Cardiac fibroblast (primary cell): ENCODE data around the gene ZNF70.
"Not testable (repeated sequence)": the region's sequence is repeated elsewhere in the genome, so short reads cannot be mapped to it uniquely, and the experiment has no call there.

Experiments used
- DNase-seq, 2 donors: peaks; one replicate each; pipeline versions ENCODE4 v3.0.0 to v3.0.0-alpha.2; 2010; ENCODE audit warnings: low read depth in 2 of 2
- H3K4me3 ChIP-seq, 2 donors: replicated peaks in 1 of 2; 1 replicate in 1 of 2; 2 replicates in 1 of 2; pipeline ENCODE4 v1.5.1; 2011; ENCODE audit warnings: low read depth in 2 of 2, low read length in 2 of 2, mild to moderate bottlenecking in 2 of 2, moderate library complexity in 1 of 2
- TF ChIP-seq, protein P1 (sequence below): IDR thresholded peaks from one replicate; pipeline ENCODE4 v1.5.1; 2011; ENCODE audit warnings: low read depth, mild to moderate bottlenecking, low read length, inconsistent platforms

ZNF70 gene

DNA sequence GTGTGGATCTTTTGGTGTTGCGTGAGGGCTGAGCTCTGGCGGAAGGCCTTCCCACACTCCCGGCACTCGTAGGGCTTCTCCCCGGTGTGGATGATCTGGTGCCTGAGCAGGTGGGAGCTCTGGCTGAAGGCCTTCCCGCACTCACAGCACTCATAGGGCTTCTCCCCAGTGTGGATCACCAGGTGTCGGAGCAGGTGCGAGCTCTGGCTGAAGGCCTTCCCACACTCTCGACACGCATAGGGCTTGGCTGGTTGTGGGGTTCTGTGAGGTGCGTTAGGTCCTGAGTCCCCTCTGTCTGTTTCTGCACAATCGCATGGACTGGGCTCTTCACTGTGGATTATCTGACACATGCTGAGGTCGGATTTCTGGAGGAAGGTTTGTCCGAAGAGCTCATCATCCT lies 6.4 kb downstream of the ZNF70 start:
- TF ChIP-seq, protein P1, sequence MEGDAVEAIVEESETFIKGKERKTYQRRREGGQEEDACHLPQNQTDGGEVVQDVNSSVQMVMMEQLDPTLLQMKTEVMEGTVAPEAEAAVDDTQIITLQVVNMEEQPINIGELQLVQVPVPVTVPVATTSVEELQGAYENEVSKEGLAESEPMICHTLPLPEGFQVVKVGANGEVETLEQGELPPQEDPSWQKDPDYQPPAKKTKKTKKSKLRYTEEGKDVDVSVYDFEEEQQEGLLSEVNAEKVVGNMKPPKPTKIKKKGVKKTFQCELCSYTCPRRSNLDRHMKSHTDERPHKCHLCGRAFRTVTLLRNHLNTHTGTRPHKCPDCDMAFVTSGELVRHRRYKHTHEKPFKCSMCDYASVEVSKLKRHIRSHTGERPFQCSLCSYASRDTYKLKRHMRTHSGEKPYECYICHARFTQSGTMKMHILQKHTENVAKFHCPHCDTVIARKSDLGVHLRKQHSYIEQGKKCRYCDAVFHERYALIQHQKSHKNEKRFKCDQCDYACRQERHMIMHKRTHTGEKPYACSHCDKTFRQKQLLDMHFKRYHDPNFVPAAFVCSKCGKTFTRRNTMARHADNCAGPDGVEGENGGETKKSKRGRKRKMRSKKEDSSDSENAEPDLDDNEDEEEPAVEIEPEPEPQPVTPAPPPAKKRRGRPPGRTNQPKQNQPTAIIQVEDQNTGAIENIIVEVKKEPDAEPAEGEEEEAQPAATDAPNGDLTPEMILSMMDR: no peak
- no peak for DNase-seq
- H3K4me3 ChIP-seq: no peak overlapping the region

DNA sequence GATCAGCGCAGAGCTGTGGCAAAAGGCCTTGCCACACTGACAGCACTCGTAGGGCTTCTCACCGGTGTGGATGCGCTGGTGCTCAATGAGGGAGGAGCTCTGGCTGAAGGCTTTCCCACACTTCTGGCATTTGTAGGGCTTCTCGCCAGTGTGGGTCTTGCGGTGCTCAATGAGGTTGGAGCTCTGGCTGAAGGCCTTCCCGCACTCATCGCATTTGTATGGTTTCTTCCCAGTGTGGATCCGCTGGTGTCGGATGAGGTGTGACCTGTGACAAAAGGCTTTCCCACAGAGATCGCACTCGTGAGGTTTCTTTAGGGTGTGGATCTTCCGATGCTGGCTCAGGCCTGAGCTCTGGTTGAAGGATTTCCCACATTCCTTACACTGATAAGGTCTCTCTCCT lies 6.9 kb downstream of the ZNF70 start:
- TF ChIP-seq, protein P1: no peak
- DNase-seq: no peak
- no peak overlapping the region for H3K4me3 ChIP-seq

DNA sequence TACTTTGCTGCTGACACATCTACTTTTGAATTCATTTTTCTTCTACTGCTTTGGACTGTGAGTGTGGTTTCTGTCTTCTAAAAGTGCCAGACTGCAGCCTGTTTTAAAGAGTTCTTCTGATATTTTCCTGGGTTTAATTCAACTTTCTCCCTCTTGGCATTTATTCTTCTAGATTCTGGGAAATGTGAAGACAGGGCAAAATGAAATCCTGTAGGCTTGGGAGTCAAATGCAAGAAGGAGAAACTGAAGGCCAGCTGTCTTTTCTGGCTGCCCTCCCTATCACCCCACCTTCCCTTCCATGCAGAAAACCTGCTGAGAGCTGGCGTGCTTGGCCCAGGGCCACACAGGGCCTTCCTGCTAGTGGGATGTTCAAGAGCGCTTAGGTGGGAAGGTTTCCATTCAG lies 7.6 kb downstream of the ZNF70 start:
- DNase-seq: peak in 1 of 2 donors; percentile 67
- no peak overlapping the region for H3K4me3 ChIP-seq
- TF ChIP-seq, protein P1: no peak

DNA sequence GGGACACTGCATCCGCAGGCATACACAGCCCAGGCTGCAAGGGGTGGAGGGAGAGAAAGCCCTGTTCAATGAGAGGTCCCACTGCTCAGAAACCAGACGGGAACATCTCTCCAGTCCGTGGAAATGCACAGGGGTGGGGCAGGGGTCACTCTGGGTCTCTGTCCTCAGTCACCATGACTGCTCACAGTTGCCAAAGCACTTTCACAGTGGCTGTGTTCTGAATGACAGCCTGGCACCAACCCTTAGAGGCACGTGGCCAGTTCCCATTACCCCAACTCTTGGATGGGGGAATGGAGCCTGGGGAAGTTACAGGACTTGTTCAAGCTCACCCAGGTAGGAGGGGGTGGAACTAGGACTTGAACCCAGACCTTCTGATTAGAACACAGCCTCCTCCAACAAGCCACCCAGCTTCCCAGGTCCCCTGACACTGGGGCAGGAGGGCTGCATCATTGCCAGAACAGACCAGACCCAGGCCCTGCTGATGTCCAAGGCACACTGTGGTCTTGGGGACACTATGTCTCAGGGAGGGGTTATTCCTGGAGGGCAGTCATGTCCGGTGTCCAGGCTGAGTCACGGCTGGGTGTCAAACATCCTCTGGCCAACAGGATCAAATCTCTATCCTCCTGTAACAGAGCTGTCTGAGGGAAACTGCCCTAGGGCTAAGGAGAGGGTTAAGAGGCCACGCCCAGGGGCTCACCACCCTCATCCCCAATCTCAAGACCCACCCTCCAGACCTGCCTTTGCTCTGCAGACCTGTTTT lies 8.2 kb downstream of the ZNF70 start:
- TF ChIP-seq, protein P1: no peak
- DNase-seq: peak in 1 of 2 donors; percentile 43
- H3K4me3 ChIP-seq: no peak overlapping the region

DNA sequence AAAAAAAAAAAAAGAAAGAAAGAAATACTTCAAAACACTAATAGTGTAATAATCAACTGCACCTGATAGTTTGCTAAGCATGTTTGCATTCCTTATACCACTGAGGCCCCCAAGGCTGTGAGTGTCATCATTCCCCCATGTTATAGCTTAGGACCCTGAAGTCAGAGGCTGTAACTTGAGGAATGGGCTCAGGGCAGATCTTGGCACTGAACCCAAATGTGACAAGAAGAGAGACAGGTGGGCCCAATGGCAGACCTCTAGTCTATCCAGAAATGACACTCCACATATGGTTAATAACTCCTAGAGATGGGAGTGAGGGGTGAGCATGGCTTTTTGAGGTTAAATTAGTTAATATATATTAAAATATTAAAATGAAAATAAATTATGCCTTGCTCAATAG lies 13.2 kb downstream of the ZNF70 start:
- no peak overlapping the region for H3K4me3 ChIP-seq
- DNase-seq: no peak
- TF ChIP-seq, protein P1: no peak

DNA sequence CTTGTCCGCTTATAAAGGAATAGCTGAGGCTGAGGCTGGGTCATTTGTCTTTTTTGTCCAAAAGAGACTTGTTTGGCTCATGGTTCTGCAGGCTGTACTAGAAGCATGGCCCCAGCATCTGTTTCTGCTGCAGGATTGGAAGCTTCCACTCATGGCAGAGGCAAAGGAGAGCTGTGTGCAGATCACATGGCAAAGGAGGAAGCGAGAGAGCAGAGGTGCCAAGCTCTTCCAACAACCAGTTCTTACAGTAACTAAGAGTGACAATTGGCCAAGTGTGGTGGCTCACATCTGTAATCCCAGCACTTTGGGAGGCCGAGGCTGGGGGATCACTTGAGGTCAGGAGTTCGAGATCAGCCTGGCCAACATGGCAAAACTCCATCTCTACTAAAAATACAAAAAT lies 22.8 kb downstream of the ZNF70 start:
- DNase-seq, H3K4me3 ChIP-seq: not testable (repeated sequence)

DNA sequence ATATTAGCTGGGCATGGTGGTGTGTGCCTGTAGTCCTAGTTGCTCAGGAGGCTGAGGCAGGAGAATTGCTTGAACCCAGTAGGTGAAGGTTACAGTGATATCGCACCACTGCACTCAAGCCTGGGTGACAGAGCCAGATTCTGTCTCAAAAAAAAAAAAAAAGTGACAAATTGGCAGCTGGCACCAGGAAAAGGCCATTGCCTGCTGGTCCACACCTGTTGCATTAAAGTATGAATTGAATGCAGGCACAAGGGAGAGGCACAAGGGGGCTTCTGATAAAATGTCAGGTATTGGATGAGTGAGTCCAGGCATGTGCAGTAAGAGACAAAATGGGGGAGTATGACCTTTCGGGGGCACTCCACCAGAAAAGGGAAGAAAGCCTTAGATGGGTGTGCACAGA lies 28.2 kb downstream of the ZNF70 start:
- no peak for DNase-seq
- no peak overlapping the region for H3K4me3 ChIP-seq
- TF ChIP-seq, protein P1: no peak
